GM19193 (cell line): ENCODE results near the gene DAB2IP.

Experiments
- POLR2A ChIP-seq: IDR thresholded peaks from 4 replicates; pipeline ENCODE4 v1.6.1; 2011; ENCODE audit not compliant: insufficient read depth, insufficient read length; ENCODE audit errors: extremely low read depth

The DAB2IP gene

DNA sequence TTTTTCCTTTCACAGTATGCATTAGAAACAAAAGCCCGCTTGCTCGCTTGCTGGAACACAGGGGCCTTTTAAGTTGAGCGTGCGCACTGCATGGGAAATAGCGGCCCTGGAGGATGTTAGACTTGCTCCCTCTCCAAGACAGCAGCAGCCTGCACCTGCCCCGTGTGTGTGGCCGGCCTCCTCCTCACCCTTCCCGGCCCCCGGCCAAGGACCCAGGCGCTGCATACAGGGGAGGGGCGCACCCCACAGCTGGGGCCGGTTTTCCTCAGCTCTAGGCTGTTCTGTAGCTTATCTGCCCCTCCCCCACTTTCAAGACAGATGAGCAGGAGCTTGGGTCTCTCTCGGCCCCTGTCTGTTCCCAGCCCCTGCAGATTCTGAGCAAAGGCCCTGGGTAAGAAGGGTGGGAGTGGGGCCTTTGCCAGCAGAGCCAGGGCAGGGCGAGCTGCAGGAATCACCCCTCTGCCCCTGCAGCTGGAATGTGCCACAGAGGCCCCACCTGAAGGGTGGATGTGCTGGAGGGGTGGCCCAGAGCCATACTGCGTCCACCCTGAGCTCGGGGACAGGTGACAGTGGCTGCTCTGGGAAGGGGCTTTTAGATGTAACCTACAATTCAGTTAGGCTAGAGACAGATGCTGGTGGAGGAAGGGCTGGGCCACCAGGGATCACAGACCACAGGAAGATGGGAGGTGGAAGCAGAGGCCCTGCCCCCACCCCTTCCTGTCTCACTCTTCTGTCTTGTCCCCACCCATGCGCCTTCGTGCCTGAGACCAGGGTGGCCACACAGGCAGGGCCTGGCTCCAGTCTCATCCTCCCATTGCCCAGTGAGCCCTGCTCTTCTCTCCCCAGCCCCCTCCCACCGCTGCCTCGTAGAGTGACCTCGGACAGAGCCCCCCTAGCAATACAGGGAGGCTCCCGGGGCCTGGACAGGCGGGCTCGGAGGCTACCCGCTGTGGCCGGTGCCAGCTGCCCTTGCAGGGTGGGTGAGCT, 132.4 kb downstream of the DAB2IP start:
- no peak for TF ChIP-seq POLR2A

DNA sequence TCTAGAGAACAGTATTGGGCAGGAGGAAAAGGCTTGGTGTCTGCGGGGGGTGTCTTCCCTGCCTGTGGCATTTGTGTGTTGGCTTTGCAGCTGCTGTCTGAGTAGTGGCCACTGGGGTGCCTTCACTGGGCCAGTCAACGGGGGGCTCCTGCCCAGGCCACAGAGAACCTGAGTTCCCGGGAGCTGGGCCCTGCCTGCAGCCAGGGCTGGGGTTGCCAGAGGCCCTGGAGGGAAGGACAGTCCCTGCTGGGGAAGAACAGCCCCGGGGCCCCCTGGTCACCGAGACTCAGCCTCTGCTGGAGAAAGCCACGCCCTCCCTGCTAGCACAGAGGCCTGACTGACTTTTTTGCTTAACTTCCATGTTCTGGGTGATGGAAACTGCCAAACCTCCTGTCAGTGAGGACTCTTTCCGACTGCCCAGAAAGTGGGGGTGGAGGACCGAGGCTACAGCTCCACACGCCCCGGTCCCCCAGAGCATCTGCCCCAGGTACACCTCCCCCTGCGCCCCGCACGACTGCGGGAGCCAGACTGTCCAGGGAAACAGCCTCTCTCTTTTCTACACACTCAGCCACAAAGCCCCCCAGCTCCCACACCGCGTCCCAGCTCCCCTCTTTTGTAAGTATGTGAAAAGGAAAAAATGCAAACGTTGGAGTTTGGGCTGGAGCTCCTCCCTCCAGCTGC, 133.4 kb downstream of the DAB2IP start:
- TF ChIP-seq POLR2A = no peak

DNA sequence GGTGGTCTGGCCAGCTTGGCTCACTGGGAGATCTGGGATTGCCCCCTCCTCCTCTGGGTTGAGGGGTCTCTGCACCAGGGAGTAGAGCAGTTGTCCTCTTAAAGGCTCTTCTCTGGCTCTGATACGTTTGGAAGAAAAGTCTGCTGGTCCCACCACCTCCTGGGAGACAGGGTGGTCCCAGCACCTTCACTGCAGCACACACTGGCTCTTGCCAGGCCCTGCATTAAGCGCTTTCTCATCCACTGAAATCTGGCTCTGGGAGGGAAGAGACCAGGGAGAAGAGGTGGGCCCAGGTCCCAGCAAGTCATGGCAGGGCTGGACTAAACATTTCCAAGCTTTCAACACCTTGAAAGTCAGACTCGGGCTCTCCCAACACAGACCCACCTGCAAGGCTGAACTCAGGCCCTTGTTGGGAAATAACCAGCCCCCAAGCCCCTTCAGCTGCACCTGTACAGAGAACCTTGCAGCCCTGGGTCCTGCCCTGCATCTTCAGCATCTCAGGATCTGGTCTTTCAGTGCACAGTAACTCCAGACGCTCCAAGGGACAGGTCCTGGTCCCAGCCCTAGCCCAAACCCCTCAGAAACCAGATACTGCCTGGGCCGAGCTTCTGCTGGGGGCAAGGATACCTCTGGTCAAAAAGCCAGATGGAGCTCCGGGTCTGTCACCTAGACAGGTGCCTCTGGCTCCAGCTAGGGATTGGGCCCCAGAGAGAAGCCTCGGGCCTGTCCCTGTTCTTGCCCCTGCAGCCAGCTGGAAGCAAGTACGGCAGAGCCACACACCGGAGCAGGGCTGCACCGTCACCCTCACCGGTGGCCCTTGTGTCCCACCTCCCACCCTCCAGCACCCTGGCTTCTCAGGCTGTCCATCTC, 134.5 kb downstream of the DAB2IP start:
- no peak for TF ChIP-seq POLR2A

DNA sequence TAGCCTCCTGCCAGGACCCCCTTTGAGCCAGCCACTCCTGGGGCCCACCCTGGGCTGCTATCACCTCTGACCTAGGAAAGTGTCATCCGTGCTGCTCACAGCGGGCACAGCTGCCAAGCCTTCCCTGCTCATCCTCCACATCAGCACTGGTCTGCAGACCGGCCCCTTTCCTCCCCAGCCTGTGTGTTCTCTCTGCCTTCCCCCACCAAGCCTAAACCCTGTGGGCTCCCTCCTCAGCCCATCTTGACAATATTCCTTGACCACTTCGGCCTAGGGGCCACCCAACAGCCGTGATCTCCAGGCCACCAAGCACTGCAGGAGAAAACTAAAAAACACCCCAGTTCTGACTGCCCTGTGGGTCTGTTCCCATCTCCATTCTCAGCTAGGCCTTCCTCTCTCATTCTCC, 135.1 kb downstream of the DAB2IP start:
- TF ChIP-seq POLR2A = no peak

DNA sequence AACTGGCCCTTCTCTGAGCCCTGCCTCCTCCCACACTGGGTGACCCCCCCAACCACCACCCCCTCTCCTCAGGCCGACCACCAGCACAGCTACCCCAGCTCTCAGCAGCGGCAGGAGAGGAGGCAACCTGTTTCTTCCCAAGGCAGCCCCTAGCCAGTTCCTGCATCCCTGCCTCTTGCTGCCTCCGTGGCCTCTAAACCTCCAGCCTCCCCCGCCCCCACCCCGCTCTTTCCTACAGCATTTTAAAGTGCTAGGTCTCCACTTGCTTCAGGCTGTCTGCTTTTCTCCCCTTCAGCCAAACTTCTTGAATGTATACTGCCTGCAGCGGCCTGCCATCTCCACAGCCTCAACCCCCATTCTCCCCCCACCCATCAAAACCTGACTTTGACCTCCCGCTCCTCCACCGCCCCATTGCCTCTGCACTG, 135.6 kb downstream of the DAB2IP start:
- no peak for TF ChIP-seq POLR2A

DNA sequence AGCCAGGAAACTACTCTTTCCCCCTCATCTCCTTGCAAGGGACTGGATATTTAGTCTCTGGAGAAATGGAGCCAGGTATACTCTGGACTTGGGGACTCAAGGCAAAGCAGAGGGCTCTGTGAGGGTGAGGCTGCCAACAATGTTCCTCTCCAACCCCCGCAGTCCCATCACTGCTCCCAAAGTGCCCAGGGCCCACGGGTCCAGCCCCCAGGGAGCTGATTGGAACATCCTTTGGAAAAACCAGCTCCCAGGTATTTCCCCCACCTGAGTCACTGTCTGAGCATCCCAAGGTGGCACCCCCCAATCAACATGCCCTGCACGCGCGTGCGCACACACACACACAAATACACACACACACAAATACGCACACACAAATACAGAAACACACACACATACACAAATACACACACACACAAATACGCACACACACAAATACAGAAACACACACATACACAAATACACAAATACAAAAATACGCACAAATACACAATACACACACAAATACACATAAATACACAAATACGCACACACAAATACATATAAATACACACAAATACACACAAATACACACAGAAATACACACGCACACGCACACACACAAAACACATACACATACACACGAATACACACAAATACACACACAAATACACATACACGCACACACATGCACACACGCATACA, 137.4 kb downstream of the DAB2IP start:
- TF ChIP-seq POLR2A = no peak

DNA sequence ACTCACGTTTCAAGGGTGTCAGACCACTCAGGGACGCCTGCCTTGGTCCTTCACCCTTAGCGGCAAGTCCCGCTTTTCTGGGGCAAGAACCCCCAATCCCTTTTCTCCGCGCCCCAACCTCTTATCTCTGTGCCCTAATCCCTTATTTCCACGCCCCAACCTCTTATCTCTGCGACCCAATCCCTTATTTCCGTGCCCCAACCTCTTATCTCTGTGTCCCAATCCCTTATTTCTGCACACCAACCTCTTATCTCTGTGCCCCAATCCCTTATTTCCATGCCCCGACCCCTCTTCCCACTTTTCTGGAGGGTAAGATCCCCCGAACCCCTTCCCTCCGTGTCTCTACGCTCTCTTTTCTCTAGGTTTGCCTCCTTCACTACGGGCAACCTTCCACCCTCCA, 139.4 kb downstream of the DAB2IP start:
- TF ChIP-seq POLR2A = no peak

DNA sequence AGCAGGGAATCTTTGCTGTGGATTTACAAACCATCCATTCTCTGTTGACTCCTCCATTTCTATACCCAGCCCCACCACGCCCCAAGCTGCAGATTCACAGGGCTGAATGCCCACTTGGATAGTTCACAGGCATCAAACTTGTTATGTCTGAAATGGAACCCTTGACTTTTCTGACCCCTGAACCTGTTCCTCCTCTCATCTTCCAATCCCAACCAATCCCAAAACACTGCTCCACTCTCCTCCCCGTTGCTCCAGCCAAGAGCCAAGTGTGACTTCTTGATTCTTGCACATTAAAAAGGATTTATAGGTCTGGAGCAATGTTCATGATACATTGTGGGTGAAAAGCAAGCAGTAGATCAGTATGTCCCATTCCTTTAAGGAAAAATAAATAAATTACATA, 145.6 kb downstream of the DAB2IP start:
- no peak for TF ChIP-seq POLR2A

DNA sequence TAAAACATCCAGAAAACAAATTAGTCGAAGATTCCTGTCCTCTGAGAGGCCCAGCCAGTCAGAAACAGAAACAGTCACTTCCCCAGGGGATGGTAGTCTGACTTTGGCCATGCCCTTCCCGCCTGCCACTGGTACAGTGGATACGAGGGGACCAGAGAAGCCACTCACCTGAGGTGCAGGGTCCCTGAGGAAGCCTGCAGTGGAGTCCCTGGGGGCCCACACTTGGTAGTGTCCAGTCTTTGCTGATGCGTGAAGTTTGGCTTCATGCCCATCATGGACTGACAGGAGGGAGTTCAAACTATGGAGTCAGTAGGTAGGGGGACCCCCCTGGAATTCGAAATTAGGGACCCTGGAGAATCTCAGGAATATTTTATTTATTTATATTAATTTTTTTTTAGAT, 147.5 kb downstream of the DAB2IP start:
- TF ChIP-seq POLR2A = no peak

DNA sequence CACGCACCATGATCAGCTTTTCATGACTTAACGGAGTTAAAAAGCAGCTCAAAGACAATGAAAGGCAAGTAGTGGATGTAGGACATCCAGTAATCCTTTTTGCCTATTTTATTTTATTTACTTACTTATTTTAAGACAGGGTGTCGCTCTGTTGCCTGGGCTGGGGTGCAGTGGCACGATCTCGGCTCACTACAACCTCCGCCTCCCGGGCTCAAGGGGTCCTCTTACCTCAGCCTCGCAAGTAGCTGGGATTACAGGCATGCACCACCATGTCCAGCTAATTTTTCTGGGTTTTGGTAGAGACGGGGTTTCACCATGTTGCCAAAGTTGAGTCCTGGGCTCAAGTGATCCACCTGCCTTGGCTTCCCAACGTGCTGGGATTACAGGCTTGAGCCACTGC, 148.9 kb downstream of the DAB2IP start:
- TF ChIP-seq POLR2A = no peak

DNA sequence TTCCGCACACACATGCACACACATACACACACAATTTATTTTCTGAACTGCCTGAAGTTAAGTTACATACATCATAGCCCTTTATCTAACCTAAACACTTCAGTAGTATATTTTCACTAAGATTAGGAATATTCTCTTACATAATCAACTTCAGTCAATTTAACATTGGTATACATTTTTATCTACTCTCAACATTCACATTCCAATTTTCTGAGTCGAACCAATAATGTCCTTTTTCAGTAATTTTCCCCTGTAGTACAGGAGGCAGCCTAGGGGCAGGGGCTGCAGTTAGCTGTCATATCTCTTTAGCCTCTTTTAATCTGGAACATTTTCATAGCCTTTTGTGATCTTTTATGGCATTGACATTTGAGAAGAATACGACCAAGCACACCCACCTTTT, 150.1 kb downstream of the DAB2IP start:
- no peak for TF ChIP-seq POLR2A

DNA sequence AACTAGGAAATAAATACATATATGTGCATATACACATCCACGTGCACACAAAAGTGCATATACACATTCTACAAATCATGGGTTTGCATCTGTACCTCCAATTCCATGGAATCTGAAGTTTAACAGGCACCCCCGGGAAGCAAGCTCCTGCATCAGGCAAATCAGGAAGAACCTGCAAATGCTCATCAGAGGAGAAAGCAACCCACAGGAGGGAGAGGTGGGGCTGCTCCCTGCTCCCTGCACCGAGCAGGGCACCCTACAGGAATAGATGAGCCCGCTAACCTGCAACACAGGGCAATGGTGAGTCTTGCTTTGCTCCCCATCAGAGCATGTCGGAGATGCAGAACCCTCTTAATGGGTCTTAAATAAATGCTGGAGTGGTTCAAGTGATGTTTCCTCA, 151.3 kb downstream of the DAB2IP start:
- TF ChIP-seq POLR2A = no peak

DNA sequence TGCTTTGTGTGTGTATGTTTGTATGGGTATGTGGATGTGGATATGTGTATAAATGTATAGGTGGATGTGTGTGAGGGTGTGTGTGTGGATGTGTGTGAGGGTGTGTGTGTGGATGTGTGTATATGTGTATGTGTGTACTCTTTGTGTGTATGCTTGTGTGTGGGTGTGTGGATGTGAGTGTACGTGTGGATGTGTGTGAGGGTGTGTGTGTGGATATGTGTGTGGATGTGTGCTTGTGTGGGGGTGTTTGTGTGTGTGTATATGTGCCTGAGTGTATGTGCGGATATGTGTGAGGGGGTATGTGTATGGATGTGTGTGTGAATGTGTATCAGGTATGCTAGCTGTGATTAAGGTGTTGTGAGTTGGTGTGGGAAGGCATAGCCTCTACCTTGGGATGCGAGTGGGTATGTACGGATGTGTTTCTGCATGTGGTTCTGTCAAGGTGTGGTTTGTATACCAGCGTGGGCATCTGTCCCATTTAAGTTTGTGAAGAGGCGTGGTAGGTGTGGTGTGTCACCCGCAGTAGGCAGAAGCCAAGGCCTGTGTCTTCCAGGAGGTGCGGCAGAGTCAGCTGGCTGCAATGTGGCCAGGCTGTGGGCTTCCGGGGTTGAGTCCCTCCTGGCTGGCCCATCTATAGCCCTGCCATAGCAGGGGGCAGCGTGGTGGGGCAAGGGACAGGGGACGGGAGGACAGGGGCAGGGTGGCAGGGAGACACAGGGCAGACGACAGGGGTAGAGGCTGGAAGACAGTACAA, 155.8 kb downstream of the DAB2IP start:
- no peak for TF ChIP-seq POLR2A

DNA sequence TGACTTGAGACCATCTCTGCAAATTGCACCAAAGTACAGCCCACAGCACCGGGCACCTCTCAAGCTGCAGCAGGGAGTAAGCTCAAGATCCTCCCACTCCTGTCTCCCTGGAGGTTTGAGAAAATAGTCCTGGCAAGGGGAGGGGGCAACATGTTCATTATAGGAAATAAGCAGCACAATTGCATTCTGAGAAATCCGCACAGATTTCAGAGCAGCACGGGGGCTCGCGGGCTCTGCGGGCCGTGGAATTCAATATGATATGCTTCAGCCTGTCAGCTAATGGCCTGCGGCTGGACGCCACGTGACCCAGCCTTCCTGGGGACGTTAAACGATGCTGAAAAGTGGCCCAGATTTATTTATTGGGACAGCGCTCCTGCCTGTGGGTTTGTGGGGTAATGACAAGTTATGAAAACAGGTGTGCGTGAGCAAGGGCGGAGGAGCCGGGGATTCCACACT, 156.4 kb downstream of the DAB2IP start:
- no peak for TF ChIP-seq POLR2A

DNA sequence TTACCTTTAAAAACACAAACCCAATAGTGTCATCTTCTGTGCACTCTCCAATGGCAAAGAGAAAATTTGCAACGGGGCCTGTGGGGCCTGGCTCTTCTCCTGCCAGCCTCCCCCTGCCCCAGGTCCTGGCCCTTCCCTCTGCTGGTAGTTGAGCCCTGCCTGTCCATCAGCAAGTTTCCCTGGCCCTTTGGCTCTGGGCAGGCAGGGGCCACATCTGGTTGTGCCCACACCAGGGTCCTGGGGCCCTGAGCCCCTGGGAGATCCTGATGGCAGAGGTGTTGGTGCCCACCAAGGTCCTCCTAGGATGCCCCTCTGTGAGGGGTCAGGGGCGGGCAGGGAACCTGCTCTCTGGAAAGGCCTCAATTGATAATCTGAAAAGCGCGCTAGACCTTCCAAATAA, 157.3 kb downstream of the DAB2IP start:
- TF ChIP-seq POLR2A = no peak
